CD8-positive, alpha-beta memory T cell (primary cell): Measurements from ENCODE around the gene OFD1. TPM values are rescaled to one million over a fixed set of nuclear protein-coding genes. Genes with fewer than 3 reads are reported as not detected.

ENCODE experiments used
- CTCF ChIA-PET: fragments of 350-600 bp; sonication (Branson Sonifier 250); formaldehyde crosslinking; loops from one replicate; lab custom pipeline; 2021; ENCODE audit warnings: antibody characterized with exemption; lab: Charles Lee
- POLR2A ChIA-PET: fragments of 350-600 bp; sonication (Branson Sonifier 250); formaldehyde crosslinking; loops from one replicate; lab custom pipeline; 2021; ENCODE audit warnings: antibody characterized with exemption; lab: Charles Lee
- DNase-seq, 5 donors: peaks; one replicate each; pipeline versions ENCODE4 v3.0.0 to v3.0.0-alpha.2; 2020 to 2022; ENCODE audit warnings: mixed read lengths in 1 of 5
- H3K27ac ChIP-seq: one replicate; pipeline ENCODE4 v1.7.0; 2013; ENCODE audit warnings: low read depth, mild to moderate bottlenecking, low read length, moderate library complexity
- H3K27me3 ChIP-seq: 2 replicates; pipeline ENCODE4 v1.7.0; 2013; ENCODE audit warnings: low read length, mild to moderate bottlenecking; ENCODE audit not compliant: insufficient read depth, poor library complexity, severe bottlenecking
- H3K36me3 ChIP-seq: 2 replicates; pipeline ENCODE4 v1.7.0; 2013; ENCODE audit warnings: mild to moderate bottlenecking, low read length, moderate library complexity; ENCODE audit not compliant: insufficient read depth
- H3K4me1 ChIP-seq: 2 replicates; pipeline ENCODE4 v1.7.0; 2013; ENCODE audit warnings: mild to moderate bottlenecking, low read length, moderate library complexity; ENCODE audit not compliant: insufficient read depth
- H3K4me3 ChIP-seq: 2 replicates; pipeline ENCODE4 v1.7.0; 2013; ENCODE audit warnings: mild to moderate bottlenecking, low read length
- H3K9me3 ChIP-seq: 2 replicates; pipeline ENCODE4 v1.7.0; 2013; ENCODE audit warnings: mild to moderate bottlenecking, low read length
- H3K27ac Mint-ChIP-seq, 8 donors: one replicate each; pipeline ENCODE4 v1.8.0; 2020 to 2021; ENCODE audit warnings: mixed read lengths in 8 of 8, mild to moderate bottlenecking in 6 of 8, inconsistent platforms in 3 of 8, moderate library complexity in 3 of 8
- H3K27me3 Mint-ChIP-seq, 2 donors: one replicate each; pipeline ENCODE4 v1.8.0; 2020 to 2021; ENCODE audit warnings: mixed read lengths in 2 of 2, mild to moderate bottlenecking in 1 of 2, moderate library complexity in 1 of 2
- H3K36me3 Mint-ChIP-seq, 3 donors: one replicate each; pipeline ENCODE4 v1.8.0; 2020 to 2021; ENCODE audit warnings: mixed read lengths in 3 of 3, inconsistent platforms in 1 of 3, mild to moderate bottlenecking in 1 of 3
- H3K4me1 Mint-ChIP-seq, 3 donors: one replicate each; pipeline ENCODE4 v1.8.0; 2020 to 2021; ENCODE audit warnings: mixed read lengths in 3 of 3, inconsistent platforms in 1 of 3, mild to moderate bottlenecking in 1 of 3
- H3K4me3 Mint-ChIP-seq, 7 donors: one replicate each; pipeline ENCODE4 v1.8.0; 2020 to 2021; ENCODE audit warnings: mixed read lengths in 7 of 7, mild to moderate bottlenecking in 6 of 7, moderate library complexity in 4 of 7, inconsistent platforms in 2 of 7
- H3K9me3 Mint-ChIP-seq, 5 donors: one replicate each; pipeline ENCODE4 v1.8.0; 2020 to 2022; ENCODE audit warnings: mixed read lengths in 5 of 5, mild to moderate bottlenecking in 3 of 5, moderate library complexity in 2 of 5, inconsistent platforms in 1 of 5
- polyA plus RNA-seq: library from polyadenylated mRNA; unstranded; fragments of 300-500 nt; fragmentation: Illumina TruSeq; gene quantifications from one replicate; pipeline ENCODE4 v1.2.3, GENCODE V29; 2021
- total RNA-seq, 2 experiments: library from RNA; stranded (reverse); gene quantifications; one replicate each; pipeline ENCODE4 v1.2.3, GENCODE V29; 2021

The OFD1 gene
- total and polyA plus RNA-seq, 3 experiments from 2014 or later: 29.1 to 46.3 (median 30.4) TPM

DNA sequence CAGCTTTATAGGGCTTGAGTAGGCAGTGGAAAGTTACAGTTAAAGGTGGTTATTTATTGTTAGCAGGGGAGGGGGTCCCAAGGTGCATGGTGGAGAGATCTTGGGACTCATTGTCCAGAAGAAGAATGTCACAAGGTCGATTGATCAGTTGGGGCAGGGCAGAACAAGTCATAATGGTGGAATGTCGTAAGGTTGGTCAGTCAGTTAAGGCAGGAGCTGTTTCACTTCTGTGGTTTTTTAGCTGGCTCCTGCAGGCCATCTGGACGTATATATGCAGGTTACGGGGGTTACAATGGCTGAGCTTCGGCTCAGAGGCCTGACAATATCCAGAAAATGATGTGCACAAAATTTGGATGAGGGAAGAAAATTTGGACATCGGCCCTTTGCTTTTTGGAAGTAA lies 7.1 kb downstream of the OFD1 start:
- Mint-ChIP-seq H3K4me1 (peaks cover 30 to 58% (median 50%) of the 10 kb centered on the region in 3 donors), H3K4me3 (peak overlapping the region in 3 of 7 donors; percentile 42 to 82 (median 44)), H3K27ac (peak overlapping the region; percentile 94 to 98 (median 96)), H3K36me3 (peaks cover 4 to 55% (median 20%) of the 10 kb centered on the region in 3 donors), H3K27me3 (peaks cover 0 to 7% of the 10 kb centered on the region in 2 donors), H3K9me3 (no peaks in the 10 kb centered on the region)
- Histone ChIP-seq H3K4me1 (peaks cover 22% of the 10 kb centered on the region), H3K27ac (no peak overlapping the region), H3K27me3 (no peaks in the 10 kb centered on the region), H3K36me3 (no peaks in the 10 kb centered on the region), H3K9me3 (no peaks in the 10 kb centered on the region), H3K4me3 (no peak overlapping the region)
- no peak for DNase-seq
- CTCF ChIA-PET: interaction anchor here (1.2 kb wide), 1 partner anchor 18 kb away, joined by 3 read pairs; no protein-coding TSS in a partner anchor
- POLR2A ChIA-PET: no interaction called here

GRCh38 chrX:13742397-13743176 lies 8.0 kb downstream of the OFD1 start:
- Histone ChIP-seq H3K36me3 (no peaks in the 10 kb centered on the region), H3K4me1 (peaks cover 17% of the 10 kb centered on the region), H3K27me3 (no peaks in the 10 kb centered on the region), H3K9me3 (no peaks in the 10 kb centered on the region), H3K27ac (peak overlapping the region; percentile 47), H3K4me3 (no peak overlapping the region)
- Mint-ChIP-seq H3K9me3 (no peaks in the 10 kb centered on the region), H3K4me1 (peaks cover 26 to 58% (median 41%) of the 10 kb centered on the region in 3 donors), H3K27me3 (peaks cover 0 to 7% of the 10 kb centered on the region in 2 donors), H3K27ac (peak overlapping the region; percentile 94 to 98 (median 96)), H3K36me3 (peaks cover 4 to 58% (median 16%) of the 10 kb centered on the region in 3 donors), H3K4me3 (peak overlapping the region; percentile 48 to 84 (median 82))
- POLR2A ChIA-PET: interaction anchor here (1.2 kb wide), 1 partner anchor 8 kb away, joined by 3 read pairs; the partner anchor contains the start of genes OFD1 and TRAPPC2
- CTCF ChIA-PET: interaction anchor here (1.1 to 1.2 kb wide), 2 partner anchors 9 to 19 kb away, joined by 3 read pairs; partner anchors contain the start of gene TRAPPC2
- peak; percentile 20 to 63 (median 42) for DNase-seq

DNA sequence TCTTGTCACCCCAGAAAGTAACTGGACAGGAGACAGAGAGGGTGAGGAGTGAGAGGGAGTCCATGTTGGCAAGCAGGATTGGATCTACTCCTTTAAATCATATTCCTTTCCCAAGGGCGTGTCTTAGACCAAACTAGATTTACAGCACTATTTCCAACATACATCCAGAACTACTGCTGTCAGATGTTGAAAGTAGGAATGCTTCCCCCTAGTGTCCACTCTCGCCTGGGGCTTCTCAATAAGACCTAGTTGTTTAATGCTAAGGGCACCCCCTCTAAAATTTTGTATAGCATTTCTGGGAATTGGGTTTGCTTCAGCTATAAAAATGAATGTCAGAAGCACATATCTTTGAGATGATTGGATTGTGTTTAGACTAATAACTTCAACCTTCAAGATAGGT lies 13.3 kb downstream of the OFD1 start:
- Mint-ChIP-seq H3K27ac (peak overlapping the region in 7 of 8 donors; percentile 9 to 82 (median 72)), H3K36me3 (peaks cover 0 to 81% (median 21%) of the 10 kb centered on the region in 3 donors), H3K4me3 (no peak overlapping the region), H3K4me1 (peaks cover 21 to 64% (median 40%) of the 10 kb centered on the region in 3 donors), H3K27me3 (peaks cover 0 to 1% of the 10 kb centered on the region in 2 donors), H3K9me3 (no peaks in the 10 kb centered on the region)
- H3K4me3 ChIP-seq: no peak overlapping the region
- H3K36me3 ChIP-seq: peaks cover 5% of the 10 kb centered on the region
- H3K27ac ChIP-seq: no peak overlapping the region
- no peaks in the 10 kb centered on the region for H3K9me3 ChIP-seq
- H3K4me1 ChIP-seq: peaks cover 11% of the 10 kb centered on the region
- ChIA-PET POLR2A (no interaction called here), CTCF (interaction anchor here (0.8 to 1.7 kb wide), 5 partner anchors 10 to 91 kb away, joined by 3 to 6 read pairs (median 4); partner anchors contain the start of gene RAB9A)
- peak in 4 of 5 donors; percentile 10 to 54 (median 28) for DNase-seq
- no peaks in the 10 kb centered on the region for H3K27me3 ChIP-seq

GRCh38 chrX:13748486-13748885 lies 13.9 kb downstream of the OFD1 start:
- H3K9me3 Mint-ChIP-seq: no peaks in the 10 kb centered on the region
- peaks cover 0 to 85% (median 25%) of the 10 kb centered on the region in 3 donors for H3K36me3 Mint-ChIP-seq
- H3K4me3 ChIP-seq: no peak overlapping the region
- no peak overlapping the region for H3K27ac ChIP-seq
- peaks cover 0 to 1% of the 10 kb centered on the region in 2 donors for H3K27me3 Mint-ChIP-seq
- peak overlapping the region in 3 of 8 donors; percentile 54 to 73 (median 66) for H3K27ac Mint-ChIP-seq
- no peak for DNase-seq
- H3K4me1 ChIP-seq: peaks cover 6% of the 10 kb centered on the region
- H3K4me1 Mint-ChIP-seq: peaks cover 22 to 62% (median 37%) of the 10 kb centered on the region in 3 donors
- H3K4me3 Mint-ChIP-seq: no peak overlapping the region
- H3K9me3 ChIP-seq: no peaks in the 10 kb centered on the region
- ChIA-PET CTCF (interaction anchor here (0.8 to 1.7 kb wide), 5 partner anchors 9 to 60 kb away, joined by 3 to 6 read pairs (median 5); partner anchors contain the start of gene RAB9A), POLR2A (no interaction called here)
- no peaks in the 10 kb centered on the region for H3K27me3 ChIP-seq
- H3K36me3 ChIP-seq: peaks cover 5% of the 10 kb centered on the region

- Histone ChIP-seq H3K36me3 (peaks cover 5% of the 10 kb centered on the region), H3K4me1 (peaks cover 10% of the 10 kb centered on the region), H3K27ac (no peak overlapping the region), H3K27me3 (no peaks in the 10 kb centered on the region), H3K9me3 (no peaks in the 10 kb centered on the region), H3K4me3 (no peak overlapping the region)
- peak overlapping the region in 7 of 8 donors; percentile 61 to 90 (median 85) for H3K27ac Mint-ChIP-seq
- DNase-seq: peak in 2 of 5 donors; percentile 28 to 40
- H3K27me3 Mint-ChIP-seq: peaks cover 0 to 1% of the 10 kb centered on the region in 2 donors
- ChIA-PET POLR2A (interaction anchor here (1.0 kb wide), 1 partner anchor 16 kb away, joined by 3 read pairs; the partner anchor contains the start of genes OFD1 and TRAPPC2), CTCF (interaction anchor here (1.0 to 2.6 kb wide), 5 partner anchors 10 to 282 kb away, joined by 3 to 5 read pairs (median 5); no protein-coding TSS in a partner anchor)
- no peak overlapping the region for H3K4me3 Mint-ChIP-seq
- peaks cover 0 to 78% (median 25%) of the 10 kb centered on the region in 3 donors for H3K36me3 Mint-ChIP-seq
- peaks cover 25 to 59% (median 34%) of the 10 kb centered on the region in 3 donors for H3K4me1 Mint-ChIP-seq
- H3K9me3 Mint-ChIP-seq: no peaks in the 10 kb centered on the region
Measured at GRCh38 chrX:13750204-13750603, 15.7 kb downstream of the OFD1 start.

- POLR2A ChIA-PET: interaction anchor here (0.7 to 1.0 kb wide), 2 partner anchors 16 to 32 kb away, joined by 3 read pairs; partner anchors contain the start of genes OFD1 and TRAPPC2
- H3K27ac Mint-ChIP-seq: peak overlapping the region in 7 of 8 donors; percentile 6 to 90 (median 74)
- H3K4me3 ChIP-seq: no peak overlapping the region
Measured at GRCh38 chrX:13750812-13751211, 16.3 kb downstream of the OFD1 start.

GRCh38 chrX:13752141-13752540 lies 17.6 kb downstream of the OFD1 start:
- Mint-ChIP-seq H3K36me3 (peaks cover 0 to 76% (median 19%) of the 10 kb centered on the region in 3 donors), H3K9me3 (no peaks in the 10 kb centered on the region), H3K27me3 (no peaks in the 10 kb centered on the region), H3K4me3 (no peak overlapping the region), H3K27ac (peak overlapping the region in 3 of 8 donors; percentile 7 to 51 (median 36)), H3K4me1 (peaks cover 29 to 55% (median 38%) of the 10 kb centered on the region in 3 donors)
- H3K36me3 ChIP-seq: peaks cover 9% of the 10 kb centered on the region
- H3K4me3 ChIP-seq: no peak overlapping the region
- H3K9me3 ChIP-seq: no peaks in the 10 kb centered on the region
- POLR2A ChIA-PET: no interaction called here
- H3K27ac ChIP-seq: no peak overlapping the region
- H3K27me3 ChIP-seq: no peaks in the 10 kb centered on the region
- DNase-seq: no peak
- CTCF ChIA-PET: interaction anchor here (1.6 to 2.6 kb wide), 3 partner anchors 17 to 245 kb away, joined by 4 to 5 read pairs (median 4); partner anchors contain the start of gene OFD1
- H3K4me1 ChIP-seq: peaks cover 10% of the 10 kb centered on the region

More at GRCh38 chrX:13750812-13751211, 16.3 kb downstream of the OFD1 start:
- Mint-ChIP-seq H3K4me3 (no peak overlapping the region), H3K9me3 (no peaks in the 10 kb centered on the region), H3K36me3 (peaks cover 0 to 77% (median 23%) of the 10 kb centered on the region in 3 donors), H3K4me1 (peaks cover 29 to 57% (median 38%) of the 10 kb centered on the region in 3 donors), H3K27me3 (peaks cover 0 to 1% of the 10 kb centered on the region in 2 donors)
- Histone ChIP-seq H3K4me1 (peaks cover 10% of the 10 kb centered on the region), H3K9me3 (no peaks in the 10 kb centered on the region), H3K36me3 (peaks cover 5% of the 10 kb centered on the region), H3K27ac (no peak overlapping the region), H3K27me3 (no peaks in the 10 kb centered on the region)
- CTCF ChIA-PET: interaction anchor here (1.0 to 2.6 kb wide), 4 partner anchors 9 to 243 kb away, joined by 3 to 5 read pairs (median 4); no protein-coding TSS in a partner anchor
- no peak for DNase-seq
